Esophagus squamous epithelium (tissue), 4 donors: ENCODE data around the gene TMOD2.

Source experiments
- CTCF ChIP-seq, 6 experiments: fragments of 450-650 bp in 4 of 6; fragments of 200-600 bp in 2 of 6; sonication (generic) in 2 of 6; IDR thresholded peaks; one replicate each; pipeline ENCODE4 v1.5.1; 2016 to 2019; ENCODE audit warnings: antibody characterized with exemption in 6 of 6, mild to moderate bottlenecking in 4 of 6, moderate library complexity in 4 of 6
- POLR2A ChIP-seq, 4 donors: fragments of 450-650 bp; IDR thresholded peaks; one replicate each; pipeline ENCODE4 v1.6.1; 2017; ENCODE audit warnings: antibody characterized with exemption in 4 of 4, mild to moderate bottlenecking in 4 of 4, moderate library complexity in 3 of 4

- TF ChIP-seq CTCF (IDR thresholded peaks at IDR 0.05) (peak in 2 of 6 experiments; percentile 31 to 48), POLR2A (IDR thresholded peaks at IDR 0.05) (no peak)
These were observed 50.0 kb downstream of the TMOD2 start for GRCh38 chr15:51801391-51801835.
